ENCODE results near the gene CDH4.

CDH4 gene

DNA sequence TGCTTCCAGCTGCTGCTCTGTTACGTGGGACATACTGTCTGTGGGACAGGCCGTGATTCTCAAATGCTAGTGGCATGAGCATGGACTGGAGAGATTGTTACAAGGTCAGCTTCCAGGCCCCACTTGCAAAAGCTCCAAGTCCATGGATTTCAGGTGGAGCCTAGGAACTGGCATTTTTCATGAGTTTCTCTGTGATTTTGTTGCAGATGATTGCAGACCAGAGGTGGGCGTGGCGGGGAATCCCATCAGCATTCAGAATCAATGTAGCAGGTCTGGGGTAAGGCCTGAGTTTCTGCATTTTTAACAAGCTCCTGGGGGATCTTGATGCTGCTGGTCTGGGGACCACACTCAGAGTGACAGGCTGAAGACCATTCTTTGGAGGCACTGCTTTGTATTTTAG lies 2.4 kb upstream of the CDH4 start:
- 0 out of 2 replicates have a peak, but pooled peaks have one; percentile 54 for TF ChIP-seq SIN3A (IDR thresholded peaks at IDR 0.05; ENCODE audit: borderline replicate concordance, insufficient read depth, low read length)
- no peak for TF ChIP-seq FOXP2 (optimal IDR thresholded peaks at IDR 0.05; ENCODE audit: borderline replicate concordance, extremely low read depth, extremely low read length, insufficient read depth)
- 0 out of 2 replicates have a peak, but pooled peaks have one; percentile 27 for TF ChIP-seq TAF1 (IDR thresholded peaks at IDR 0.05; ENCODE audit: borderline replicate concordance, insufficient read depth, low read length)
- TF ChIP-seq, protein P1, sequence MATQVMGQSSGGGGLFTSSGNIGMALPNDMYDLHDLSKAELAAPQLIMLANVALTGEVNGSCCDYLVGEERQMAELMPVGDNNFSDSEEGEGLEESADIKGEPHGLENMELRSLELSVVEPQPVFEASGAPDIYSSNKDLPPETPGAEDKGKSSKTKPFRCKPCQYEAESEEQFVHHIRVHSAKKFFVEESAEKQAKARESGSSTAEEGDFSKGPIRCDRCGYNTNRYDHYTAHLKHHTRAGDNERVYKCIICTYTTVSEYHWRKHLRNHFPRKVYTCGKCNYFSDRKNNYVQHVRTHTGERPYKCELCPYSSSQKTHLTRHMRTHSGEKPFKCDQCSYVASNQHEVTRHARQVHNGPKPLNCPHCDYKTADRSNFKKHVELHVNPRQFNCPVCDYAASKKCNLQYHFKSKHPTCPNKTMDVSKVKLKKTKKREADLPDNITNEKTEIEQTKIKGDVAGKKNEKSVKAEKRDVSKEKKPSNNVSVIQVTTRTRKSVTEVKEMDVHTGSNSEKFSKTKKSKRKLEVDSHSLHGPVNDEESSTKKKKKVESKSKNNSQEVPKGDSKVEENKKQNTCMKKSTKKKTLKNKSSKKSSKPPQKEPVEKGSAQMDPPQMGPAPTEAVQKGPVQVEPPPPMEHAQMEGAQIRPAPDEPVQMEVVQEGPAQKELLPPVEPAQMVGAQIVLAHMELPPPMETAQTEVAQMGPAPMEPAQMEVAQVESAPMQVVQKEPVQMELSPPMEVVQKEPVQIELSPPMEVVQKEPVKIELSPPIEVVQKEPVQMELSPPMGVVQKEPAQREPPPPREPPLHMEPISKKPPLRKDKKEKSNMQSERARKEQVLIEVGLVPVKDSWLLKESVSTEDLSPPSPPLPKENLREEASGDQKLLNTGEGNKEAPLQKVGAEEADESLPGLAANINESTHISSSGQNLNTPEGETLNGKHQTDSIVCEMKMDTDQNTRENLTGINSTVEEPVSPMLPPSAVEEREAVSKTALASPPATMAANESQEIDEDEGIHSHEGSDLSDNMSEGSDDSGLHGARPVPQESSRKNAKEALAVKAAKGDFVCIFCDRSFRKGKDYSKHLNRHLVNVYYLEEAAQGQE (IDR thresholded peaks at IDR 0.05; ENCODE audit: insufficient read depth in 1 of 2, low read depth in 2 of 2, low read length in 2 of 2) = no peak
- TF ChIP-seq POLR2AphosphoS5 (IDR thresholded peaks at IDR 0.05; ENCODE audit: low read depth, low read length) = no peak

DNA sequence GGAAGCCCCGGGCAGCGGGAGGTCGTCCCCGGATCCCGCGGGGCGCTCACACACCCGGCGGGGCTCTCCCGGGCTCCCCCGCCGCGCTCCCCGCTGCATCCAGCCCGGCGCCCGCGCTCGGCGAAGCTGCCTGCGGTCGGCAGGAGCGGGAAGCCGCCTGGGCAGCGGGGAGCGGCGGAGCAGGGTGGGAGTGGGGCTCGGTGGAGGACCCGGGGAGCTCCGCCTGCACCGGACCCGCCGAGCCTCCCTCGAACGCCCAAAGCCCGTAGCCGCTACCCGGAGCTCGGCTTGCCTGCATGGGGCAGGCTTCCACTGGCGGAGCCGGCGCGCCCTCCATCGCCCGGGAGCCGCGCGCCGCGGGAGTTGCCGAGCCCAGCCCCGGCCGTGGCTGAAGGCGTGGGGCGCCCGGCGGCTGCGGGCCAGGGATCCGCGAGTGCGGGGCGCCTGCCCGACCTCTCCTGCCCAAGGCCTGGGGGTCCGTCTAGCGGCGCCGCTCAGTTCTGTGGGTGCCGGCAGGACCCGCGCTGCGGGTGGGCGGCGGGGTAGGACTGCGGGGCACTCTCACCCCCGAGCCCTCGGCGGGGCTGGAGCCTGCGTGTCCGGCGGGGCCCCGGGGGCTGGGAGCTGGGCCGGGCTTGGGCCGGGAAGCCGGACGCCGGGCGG lies 671 bp downstream of the CDH4 start:
- no peak for TF ChIP-seq FOXP2 (optimal IDR thresholded peaks at IDR 0.05; ENCODE audit: borderline replicate concordance, extremely low read depth, extremely low read length, insufficient read depth)
- no peak for TF ChIP-seq SIN3A (IDR thresholded peaks at IDR 0.05; ENCODE audit: borderline replicate concordance, insufficient read depth, low read length)
- TF ChIP-seq TAF1 (IDR thresholded peaks at IDR 0.05; ENCODE audit: borderline replicate concordance, insufficient read depth, low read length) = no peak
- TF ChIP-seq POLR2AphosphoS5 (IDR thresholded peaks at IDR 0.05; ENCODE audit: low read depth, low read length) = no peak; the same call in 1 of the 2 replicates
- TF ChIP-seq, protein P1 (IDR thresholded peaks at IDR 0.05; ENCODE audit: insufficient read depth in 1 of 2, low read depth in 2 of 2, low read length in 2 of 2) = no peak

DNA sequence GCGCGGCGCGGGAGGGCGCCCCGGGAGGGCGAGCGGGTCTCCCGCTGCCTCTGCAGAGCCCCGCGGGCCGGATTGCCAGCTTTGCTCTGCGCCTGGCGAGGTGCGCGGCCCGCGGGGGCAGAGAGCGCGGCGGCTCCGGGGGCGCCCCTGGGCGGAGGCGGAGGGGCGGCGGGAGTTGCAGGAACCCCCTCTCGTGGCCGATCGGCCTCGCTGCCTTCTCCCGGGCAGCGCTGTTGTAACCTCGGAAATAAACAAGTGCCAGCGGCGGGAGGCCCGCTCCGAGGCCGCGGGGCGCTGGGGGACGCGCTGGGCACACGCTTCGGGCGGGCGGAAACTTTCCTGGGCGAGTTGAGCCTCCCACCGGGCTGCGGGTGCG lies 1.2 kb downstream of the CDH4 start:
- TF ChIP-seq POLR2AphosphoS5 (IDR thresholded peaks at IDR 0.05; ENCODE audit: low read depth, low read length) = no peak

DNA sequence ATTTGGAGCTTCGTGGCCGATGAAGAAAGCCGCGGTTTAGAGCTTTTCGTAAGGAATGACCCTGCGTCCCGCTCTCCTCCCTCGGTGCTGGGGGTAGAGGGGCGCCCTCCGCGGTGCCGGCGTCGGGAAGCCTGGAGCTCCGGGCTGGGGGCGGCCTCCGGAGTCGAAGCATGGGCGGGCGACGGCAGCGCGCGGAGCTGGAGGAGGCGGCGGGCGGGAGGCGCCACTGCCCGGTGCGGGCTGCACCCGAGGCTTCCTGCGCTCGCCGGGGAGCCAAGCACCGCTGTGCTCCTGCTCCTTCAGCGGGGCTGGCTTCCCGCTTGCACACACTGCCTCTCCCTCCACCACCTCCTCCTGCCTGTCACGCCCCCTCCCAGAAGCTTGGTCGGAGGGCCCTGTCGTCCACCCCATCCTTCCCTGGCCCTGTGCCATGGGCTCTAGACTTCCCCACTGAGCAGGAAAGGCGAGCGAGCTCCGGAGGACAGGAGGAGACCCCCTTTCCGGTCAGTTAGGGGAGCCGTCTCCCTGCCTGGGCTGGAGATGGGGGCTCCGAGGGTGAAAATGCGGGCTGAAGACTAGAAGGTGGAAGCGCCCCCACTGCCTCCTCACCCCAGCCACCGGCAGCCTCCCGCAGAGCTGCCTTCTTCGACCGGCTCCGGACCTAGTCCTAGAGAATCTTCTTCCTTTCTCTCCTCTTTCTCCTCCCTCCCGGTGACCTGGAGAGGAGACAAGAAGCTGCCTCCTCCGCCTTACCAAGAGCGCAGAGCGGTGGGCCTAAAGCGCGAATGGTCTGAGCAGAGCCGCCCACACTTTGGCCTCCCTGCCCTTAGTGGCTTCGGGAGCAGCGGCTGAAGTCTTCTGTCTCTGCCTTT lies 1.8 kb downstream of the CDH4 start:
- TF ChIP-seq, protein P1 (IDR thresholded peaks at IDR 0.05; ENCODE audit: insufficient read depth in 1 of 2, low read depth in 2 of 2, low read length in 2 of 2) = no peak
- peak; percentile 66; the same call in 1 of the 2 replicates for TF ChIP-seq TAF1 (IDR thresholded peaks at IDR 0.05; ENCODE audit: borderline replicate concordance, insufficient read depth, low read length)
- peak; percentile 19 for TF ChIP-seq FOXP2 (optimal IDR thresholded peaks at IDR 0.05; ENCODE audit: borderline replicate concordance, extremely low read depth, extremely low read length, insufficient read depth)
- peak; percentile 48 for TF ChIP-seq POLR2AphosphoS5 (IDR thresholded peaks at IDR 0.05; ENCODE audit: low read depth, low read length)
- peak; percentile 46; the same call in 1 of the 2 replicates for TF ChIP-seq SIN3A (IDR thresholded peaks at IDR 0.05; ENCODE audit: borderline replicate concordance, insufficient read depth, low read length)

DNA sequence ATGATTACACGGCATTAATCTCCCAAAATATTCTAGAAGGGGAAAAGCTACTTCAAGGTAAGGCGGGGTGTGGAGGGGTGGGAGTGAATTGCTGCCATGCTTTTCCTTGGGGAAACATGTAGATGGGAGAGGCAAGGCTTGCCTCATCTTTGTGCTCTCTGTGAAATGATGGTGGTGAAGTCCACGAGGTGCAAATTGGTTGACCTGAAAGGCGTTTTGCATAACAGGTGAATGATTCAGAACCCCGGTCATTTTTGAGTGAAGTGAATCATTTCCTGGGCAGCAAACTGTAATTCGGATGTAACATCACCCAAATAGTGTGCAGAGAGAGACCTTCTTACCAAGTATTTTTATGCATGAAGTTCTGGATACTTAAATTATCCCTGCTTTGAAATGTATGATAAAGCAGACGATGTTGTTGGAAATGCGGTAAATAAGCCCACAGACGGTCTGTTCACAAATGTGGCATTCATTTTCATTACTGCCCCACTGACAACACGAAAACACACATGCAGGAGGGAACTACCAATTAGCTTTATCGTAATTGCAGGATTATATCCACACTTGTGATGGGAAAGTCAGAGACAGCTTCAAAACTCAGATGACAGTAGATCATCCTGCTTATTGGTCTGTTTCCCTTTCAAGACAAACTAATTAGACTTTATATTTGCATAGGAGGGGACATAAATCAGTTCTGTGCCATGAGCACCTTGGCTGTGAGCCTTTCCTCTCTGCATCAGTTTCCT lies 3.0 kb downstream of the CDH4 start:
- TF ChIP-seq TAF1 (IDR thresholded peaks at IDR 0.05; ENCODE audit: borderline replicate concordance, insufficient read depth, low read length) (no peak; the same call in 1 of the 2 replicates), FOXP2 (optimal IDR thresholded peaks at IDR 0.05; ENCODE audit: borderline replicate concordance, extremely low read depth, extremely low read length, insufficient read depth) (no peak), SIN3A (IDR thresholded peaks at IDR 0.05; ENCODE audit: borderline replicate concordance, insufficient read depth, low read length) (0 out of 2 replicates have a peak, but pooled peaks have one; percentile 7), POLR2AphosphoS5 (IDR thresholded peaks at IDR 0.05; ENCODE audit: low read depth, low read length) (peak; percentile 54; the same call in 1 of the 2 replicates)
- TF ChIP-seq, protein P1 (IDR thresholded peaks at IDR 0.05; ENCODE audit: insufficient read depth in 1 of 2, low read depth in 2 of 2, low read length in 2 of 2) = 0 out of 4 replicates have a peak, but pooled peaks of 1 of the 2 experiments have one; percentile 4

All from PFSK-1 (cell line).